ENCODE results near the gene MTUS2. TPM values are rescaled to one million over a fixed set of nuclear protein-coding genes. Genes with fewer than 3 reads are reported as not detected.

Gene MTUS2
- total RNA-seq, 1 experiment from 2014 or later, result 0.24 TPM

GRCh38 chr13:29108068-29108786, 288.1 kb downstream of the MTUS2 start:
- no peak for DNase-seq (ENCODE audit: low read depth)

GRCh38 chr13:29109987-29110386, 289.8 kb downstream of the MTUS2 start:
- no peak for DNase-seq (ENCODE audit: low read depth)

GRCh38 chr13:29111446-29111845, 291.3 kb downstream of the MTUS2 start:
- DNase-seq (ENCODE audit: low read depth), result no peak

GRCh38 chr13:29115842-29116241, 295.7 kb downstream of the MTUS2 start:
- no peak for DNase-seq (ENCODE audit: low read depth)

- no peak for DNase-seq (ENCODE audit: low read depth)
These were observed 297.5 kb downstream of the MTUS2 start for GRCh38 chr13:29117663-29118062.

GRCh38 chr13:29118471-29118870, 298.3 kb downstream of the MTUS2 start:
- no peak for DNase-seq (ENCODE audit: low read depth)

- no peak for DNase-seq (ENCODE audit: low read depth)
These were observed 305.2 kb downstream of the MTUS2 start for GRCh38 chr13:29125191-29125933.

- no peak for DNase-seq (ENCODE audit: low read depth)
These were observed 305.8 kb downstream of the MTUS2 start for GRCh38 chr13:29125934-29126424.

- DNase-seq (ENCODE audit: low read depth), result no peak
These were observed 309.5 kb downstream of the MTUS2 start for GRCh38 chr13:29129616-29130015.

GRCh38 chr13:29131159-29131558, 311.0 kb downstream of the MTUS2 start:
- DNase-seq (ENCODE audit: low read depth), result no peak

- no peak for DNase-seq (ENCODE audit: low read depth)
These were observed 311.9 kb downstream of the MTUS2 start for GRCh38 chr13:29131881-29132668.

- no peak for DNase-seq (ENCODE audit: low read depth)
These were observed 316.2 kb downstream of the MTUS2 start for GRCh38 chr13:29136341-29136740.

- DNase-seq (ENCODE audit: low read depth), result no peak
These were observed 316.9 kb downstream of the MTUS2 start for GRCh38 chr13:29137016-29137415.

- DNase-seq (ENCODE audit: low read depth), result no peak
These were observed 317.9 kb downstream of the MTUS2 start for GRCh38 chr13:29137995-29138394.

GRCh38 chr13:29140277-29140676, 320.1 kb downstream of the MTUS2 start:
- DNase-seq (ENCODE audit: low read depth), result no peak

- no peak for DNase-seq (ENCODE audit: low read depth)
These were observed 323.7 kb downstream of the MTUS2 start for GRCh38 chr13:29143847-29144246.

GRCh38 chr13:29154390-29154789, 334.3 kb downstream of the MTUS2 start:
- DNase-seq (ENCODE audit: low read depth), result no peak

GRCh38 chr13:29156136-29156535, 336.0 kb downstream of the MTUS2 start:
- no peak for DNase-seq (ENCODE audit: low read depth)

- no peak for DNase-seq (ENCODE audit: low read depth)
These were observed 339.7 kb downstream of the MTUS2 start for GRCh38 chr13:29159871-29160270.

- no peak for DNase-seq (ENCODE audit: low read depth)
These were observed 340.7 kb downstream of the MTUS2 start for GRCh38 chr13:29160862-29161261.

GRCh38 chr13:29161676-29162075, 341.5 kb downstream of the MTUS2 start:
- DNase-seq (ENCODE audit: low read depth), result no peak

GRCh38 chr13:29162638-29163235, 342.6 kb downstream of the MTUS2 start:
- peak; percentile 50 for DNase-seq (ENCODE audit: low read depth)

Data from RPMI7951 (cell line).